ENCODE data around the gene PRSS21.

PRSS21 gene

DNA sequence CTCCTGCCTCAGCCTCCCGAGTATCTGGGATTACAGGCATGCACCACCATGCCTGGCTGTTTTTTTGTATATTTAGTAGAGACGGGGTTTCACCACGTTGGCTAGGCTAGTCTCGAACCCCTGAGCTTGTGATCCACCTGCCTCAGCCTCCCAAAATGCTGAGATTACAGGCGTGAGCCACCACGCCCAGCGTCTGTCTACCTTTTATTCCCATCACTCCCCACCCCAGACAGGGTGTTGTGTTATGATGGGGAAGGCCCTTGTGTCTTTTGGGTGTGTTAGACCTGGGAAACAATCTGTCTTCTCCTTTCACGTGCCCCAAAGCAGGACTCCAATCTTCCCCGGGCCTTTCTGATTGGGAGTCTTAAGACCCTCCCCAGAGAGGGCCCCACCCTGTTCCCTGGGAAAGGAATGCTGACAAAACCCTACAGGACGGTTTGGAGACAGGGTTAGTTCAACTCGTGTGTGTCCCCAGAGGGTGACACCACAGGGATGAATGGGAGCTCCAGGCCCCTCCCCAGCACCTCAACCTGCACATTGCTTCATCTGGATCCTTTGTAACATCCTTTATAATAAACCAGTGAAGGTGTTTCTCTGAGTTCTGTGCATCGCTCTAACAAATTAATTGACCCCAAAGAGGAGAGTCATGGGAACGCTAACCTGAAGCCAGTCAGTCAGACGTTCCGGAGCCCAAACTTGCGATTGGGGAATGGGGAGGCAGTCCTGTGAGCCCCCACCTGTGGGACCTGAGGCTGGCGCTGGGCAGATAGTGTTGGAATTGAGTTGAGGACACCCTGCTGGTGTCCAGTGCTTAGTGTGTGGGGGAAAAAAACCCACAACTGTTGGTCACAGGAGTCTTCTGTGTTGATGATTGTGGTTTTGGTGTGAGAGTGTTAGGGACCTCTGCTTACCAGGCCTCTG is 36.8 kb upstream of the PRSS21 start:
- no peak for DNase-seq (ENCODE audit: low spot score)

GRCh38 chr16:2782583-2783351 is 34.3 kb upstream of the PRSS21 start:
- no peak for DNase-seq (ENCODE audit: low spot score)

- DNase-seq (ENCODE audit: low spot score) = no peak
Observed at GRCh38 chr16:2783581-2784357, 33.3 kb upstream of the PRSS21 start.

DNA sequence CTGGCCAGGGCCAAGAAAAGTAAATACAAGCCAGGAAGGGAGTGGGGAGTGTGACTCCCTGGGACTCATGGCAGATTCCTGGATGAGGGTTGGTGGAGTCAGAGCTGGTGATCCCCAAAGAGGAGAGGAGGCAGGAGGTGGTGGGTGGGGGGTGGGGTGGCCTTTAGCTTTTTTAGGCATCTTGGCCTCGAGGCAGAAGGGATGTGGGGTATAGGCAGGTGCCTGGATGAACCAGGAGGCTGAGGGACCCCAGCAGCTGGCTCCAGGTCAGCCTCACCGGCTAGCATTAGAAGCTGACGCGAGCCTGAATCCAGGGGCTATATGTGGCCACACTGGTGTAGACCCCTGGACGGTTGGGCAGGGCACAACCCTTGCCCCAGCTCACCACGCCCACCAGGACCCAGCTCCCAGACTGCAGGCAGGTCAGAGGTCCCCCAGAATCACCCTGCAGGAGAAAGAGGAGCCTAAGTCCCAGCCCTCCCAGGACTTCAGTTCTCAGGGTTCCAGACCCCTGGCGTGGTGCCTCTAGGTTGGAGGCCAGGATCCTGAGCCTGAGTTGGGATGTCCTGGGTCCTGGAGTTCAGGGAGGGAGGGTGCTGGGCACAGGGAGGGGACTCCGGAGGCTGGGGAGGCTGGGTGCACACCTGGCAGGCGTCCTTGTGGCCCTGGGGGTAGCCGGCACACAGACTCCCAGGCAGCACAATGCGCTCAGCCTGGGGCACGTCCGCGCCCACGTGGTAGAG is 32.5 kb upstream of the PRSS21 start:
- DNase-seq (ENCODE audit: low spot score) = no peak

DNA sequence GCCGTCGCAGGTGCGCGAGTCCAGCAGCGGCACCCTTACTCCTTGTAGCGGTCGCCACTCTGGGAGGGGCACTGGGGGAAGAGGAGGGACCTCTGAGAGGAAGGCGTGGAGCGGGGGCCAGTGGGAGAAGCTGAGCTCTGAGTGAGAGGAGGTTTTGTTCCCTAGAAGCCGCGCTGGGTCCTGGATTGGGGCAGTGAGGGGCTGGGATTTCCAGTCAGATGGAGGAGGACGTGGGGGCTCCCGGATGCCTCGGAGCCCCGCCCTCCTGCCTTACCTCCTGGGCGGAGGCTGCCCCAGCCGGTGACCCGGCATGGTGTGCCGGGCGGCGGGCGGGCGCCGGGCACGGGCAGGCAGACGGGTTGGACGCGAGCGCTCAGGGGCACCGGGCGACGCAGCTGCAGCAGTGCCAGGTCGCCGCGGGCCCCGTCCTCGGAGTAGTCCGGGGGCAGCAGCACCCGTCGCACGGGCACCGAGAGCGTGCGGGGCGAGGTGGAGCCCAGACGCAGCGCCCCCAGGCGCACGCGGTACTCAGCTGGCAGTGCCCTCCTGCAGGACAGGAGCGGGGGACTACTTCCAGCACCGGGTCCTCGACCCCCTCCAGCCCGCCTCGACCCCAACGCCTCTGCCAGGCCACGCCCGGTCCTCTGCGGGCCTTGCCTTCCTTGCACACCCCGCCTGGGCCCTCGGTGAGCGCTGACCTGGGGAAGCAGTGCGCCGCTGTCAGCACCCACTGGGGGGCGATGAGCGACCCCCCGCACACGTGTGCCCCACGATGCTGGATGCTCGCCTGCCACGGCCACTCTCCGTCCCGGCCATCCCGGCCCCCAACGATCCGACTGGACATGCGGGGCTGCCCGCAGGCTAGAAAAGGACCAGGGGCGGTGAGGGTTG is 31.7 kb upstream of the PRSS21 start:
- peak; percentile 16 for DNase-seq (ENCODE audit: low spot score)

DNA sequence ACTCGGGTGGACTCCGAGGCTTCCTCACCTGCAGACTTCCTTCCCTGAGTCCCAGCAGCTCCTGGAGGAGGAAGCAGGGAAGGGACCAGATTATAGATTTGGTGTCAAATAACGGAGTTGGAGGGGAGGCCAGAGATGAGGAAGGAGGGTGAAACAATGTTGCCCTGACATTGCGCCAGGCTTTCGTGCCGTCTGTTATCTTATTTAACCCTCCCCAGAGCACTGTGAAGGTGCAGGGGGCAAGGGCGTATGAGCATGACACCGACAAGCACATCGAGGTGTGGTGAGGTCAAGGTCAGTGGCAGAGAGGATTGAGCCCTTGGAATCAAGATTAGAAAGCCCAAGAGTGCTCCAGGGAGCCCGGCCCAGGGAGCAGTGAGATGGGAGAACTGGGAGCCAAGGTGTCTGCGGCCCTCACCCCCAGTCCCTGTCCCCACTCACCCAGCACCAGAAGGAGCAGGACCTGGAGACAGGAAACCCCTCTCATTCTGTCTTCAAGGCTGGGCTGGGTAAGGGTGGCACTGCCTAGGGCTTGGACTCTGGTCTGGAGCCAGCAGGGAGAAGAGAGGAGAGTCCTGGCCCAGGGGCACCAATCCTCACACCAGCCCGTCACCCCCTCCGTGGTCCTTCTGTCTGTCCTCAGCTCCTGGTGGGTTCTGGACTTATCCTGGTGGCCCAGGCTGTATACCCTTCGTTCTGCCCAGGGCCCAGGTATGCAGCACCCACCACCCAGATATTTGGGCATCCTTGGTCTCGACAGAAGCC is 30.8 kb upstream of the PRSS21 start:
- DNase-seq (ENCODE audit: low spot score) = no peak

GRCh38 chr16:2786826-2787151 is 30.2 kb upstream of the PRSS21 start:
- DNase-seq (ENCODE audit: low spot score) = no peak

DNA sequence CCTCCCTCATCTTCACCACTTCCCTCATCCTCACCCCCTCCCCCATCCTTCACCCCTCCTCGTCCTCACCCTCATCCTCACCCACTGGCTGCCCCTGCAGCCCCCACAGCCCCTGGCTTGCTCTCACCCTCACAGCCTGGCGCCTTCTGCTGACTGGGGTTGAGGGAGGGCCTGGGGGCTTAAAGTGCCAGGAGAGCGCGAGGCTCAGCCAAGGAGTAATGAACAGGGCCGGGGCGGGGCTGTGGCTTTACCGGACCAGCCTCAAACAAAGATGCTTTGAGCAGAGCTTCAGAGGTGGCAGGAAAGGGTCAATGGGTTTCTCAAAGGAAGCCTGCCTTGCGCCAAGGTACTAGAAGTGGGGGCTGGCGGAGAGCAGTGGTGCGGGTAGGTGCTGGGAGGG is 29.6 kb upstream of the PRSS21 start, which contains the start of gene PRSS33:
Gene PRSS33, minus strand, starts transcription at position 155 of the 400 bp plus-strand sequence. CDS start 1,013 bp downstream, outside the sequence.
- DNase-seq (ENCODE audit: low spot score) = no peak

GRCh38 chr16:2787961-2788360 is 29.1 kb upstream of the PRSS21 start:
- no peak for DNase-seq (ENCODE audit: low spot score)

DNA sequence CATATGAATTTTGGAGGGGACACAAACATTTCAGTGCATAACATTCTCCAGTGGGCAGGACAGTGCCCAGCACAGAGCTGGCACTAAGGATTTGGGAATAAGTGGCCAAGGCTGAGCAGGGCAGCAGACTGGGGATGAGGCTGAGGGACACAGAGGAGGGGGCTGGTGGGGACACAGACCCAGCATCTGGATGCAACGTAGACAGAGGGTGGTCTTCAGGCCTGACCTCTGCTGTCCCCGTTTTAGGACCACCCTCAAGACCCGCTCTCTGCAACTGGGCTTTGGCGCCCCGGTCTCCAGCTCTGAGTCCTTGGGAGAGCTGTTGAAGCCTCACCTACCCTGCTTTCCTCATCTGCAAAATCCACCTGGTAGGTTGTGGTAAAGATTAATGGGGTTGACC is 26.4 kb upstream of the PRSS21 start:
- no peak for DNase-seq (ENCODE audit: low spot score)

DNA sequence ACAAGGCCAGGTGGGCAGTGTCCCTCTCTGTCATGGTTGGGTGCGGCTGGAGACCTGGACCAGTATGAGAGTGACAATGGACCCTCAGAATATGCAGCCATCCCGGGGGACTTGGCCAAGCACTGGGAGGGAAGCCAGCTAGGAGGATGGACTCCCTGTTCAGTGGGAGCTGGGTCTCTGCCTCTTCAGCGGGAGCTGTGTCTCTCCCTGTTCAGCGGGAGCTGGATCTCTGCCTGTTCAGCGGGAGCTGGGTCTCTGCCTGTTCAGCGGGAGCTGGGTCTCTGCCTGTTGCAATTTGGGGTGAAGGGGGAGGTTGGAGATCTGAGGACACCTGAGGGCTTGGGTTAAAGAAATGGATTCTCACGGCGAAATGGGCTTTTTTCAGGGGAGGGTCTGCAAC is 25.9 kb upstream of the PRSS21 start:
- no peak for DNase-seq (ENCODE audit: low spot score)

DNA sequence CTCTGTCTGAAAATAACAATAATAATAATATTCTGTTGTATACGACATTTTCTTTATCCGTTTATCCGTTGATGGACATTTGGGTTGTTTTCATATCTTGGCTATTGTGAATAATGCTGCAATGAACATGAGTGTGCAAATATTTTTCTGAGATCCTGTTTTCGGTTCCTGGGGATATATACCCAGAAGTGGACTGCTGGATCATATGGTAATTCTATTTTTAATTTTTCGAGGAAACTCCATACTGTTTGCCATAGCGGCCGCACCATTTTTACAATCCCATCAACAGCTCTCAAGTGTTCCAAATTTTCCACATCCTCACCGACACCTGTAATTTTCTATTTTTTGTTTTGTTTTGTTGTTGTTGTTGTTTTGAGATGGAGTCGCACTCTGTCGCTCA is 24.1 kb upstream of the PRSS21 start:
- no peak for DNase-seq (ENCODE audit: low spot score)

GRCh38 chr16:2795395-2796143 is 21.5 kb upstream of the PRSS21 start:
- DNase-seq (ENCODE audit: low spot score) = no peak

- DNase-seq (ENCODE audit: low spot score) = no peak
Observed at GRCh38 chr16:2798723-2799204, 18.3 kb upstream of the PRSS21 start.

- DNase-seq (ENCODE audit: low spot score) = no peak
Observed at GRCh38 chr16:2799205-2799858, 17.7 kb upstream of the PRSS21 start.

GRCh38 chr16:2799859-2800226 is 17.2 kb upstream of the PRSS21 start:
- DNase-seq (ENCODE audit: low spot score) = no peak

GRCh38 chr16:2803545-2804195 is 13.4 kb upstream of the PRSS21 start:
- no peak for DNase-seq (ENCODE audit: low spot score)

DNA sequence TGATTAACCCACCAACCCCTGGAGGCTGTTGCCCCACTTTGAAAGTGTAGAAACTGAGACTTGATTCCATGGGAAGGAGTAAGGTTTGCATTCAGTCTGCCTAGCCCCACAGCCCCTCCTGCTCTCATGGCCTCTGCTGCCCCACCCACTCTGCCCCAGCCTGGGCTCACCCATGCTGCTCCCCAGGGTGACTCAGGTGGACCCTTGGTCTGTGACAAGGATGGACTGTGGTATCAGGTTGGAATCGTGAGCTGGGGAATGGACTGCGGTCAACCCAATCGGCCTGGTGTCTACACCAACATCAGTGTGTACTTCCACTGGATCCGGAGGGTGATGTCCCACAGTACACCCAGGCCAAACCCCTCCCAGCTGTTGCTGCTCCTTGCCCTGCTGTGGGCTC is 12.3 kb upstream of the PRSS21 start:
- no peak for DNase-seq (ENCODE audit: low spot score)

Measured in CD4-positive, alpha-beta T cell treated with Interleukin-15 for 4 hours (primary cell).